CD8-positive, alpha-beta memory T cell (primary cell): Measurements from ENCODE around the gene DCC. TPM values are rescaled to one million over a fixed set of nuclear protein-coding genes. Genes with fewer than 3 reads are reported as not detected.

Experiments used
- CTCF ChIA-PET: fragments of 350-600 bp; sonication (Branson Sonifier 250); formaldehyde crosslinking; loops from one replicate; lab custom pipeline; 2021; ENCODE audit warnings: antibody characterized with exemption; lab: Charles Lee
- POLR2A ChIA-PET: fragments of 350-600 bp; sonication (Branson Sonifier 250); formaldehyde crosslinking; loops from one replicate; lab custom pipeline; 2021; ENCODE audit warnings: antibody characterized with exemption; lab: Charles Lee
- DNase-seq, 5 donors: peaks; one replicate each; pipeline versions ENCODE4 v3.0.0 to v3.0.0-alpha.2; 2020 to 2022; ENCODE audit warnings: mixed read lengths in 1 of 5
- H3K27ac ChIP-seq: one replicate; pipeline ENCODE4 v1.7.0; 2013; ENCODE audit warnings: low read depth, mild to moderate bottlenecking, low read length, moderate library complexity
- H3K27me3 ChIP-seq: 2 replicates; pipeline ENCODE4 v1.7.0; 2013; ENCODE audit warnings: low read length, mild to moderate bottlenecking; ENCODE audit not compliant: insufficient read depth, poor library complexity, severe bottlenecking
- H3K36me3 ChIP-seq: 2 replicates; pipeline ENCODE4 v1.7.0; 2013; ENCODE audit warnings: mild to moderate bottlenecking, low read length, moderate library complexity; ENCODE audit not compliant: insufficient read depth
- H3K4me1 ChIP-seq: 2 replicates; pipeline ENCODE4 v1.7.0; 2013; ENCODE audit warnings: mild to moderate bottlenecking, low read length, moderate library complexity; ENCODE audit not compliant: insufficient read depth
- H3K4me3 ChIP-seq: 2 replicates; pipeline ENCODE4 v1.7.0; 2013; ENCODE audit warnings: mild to moderate bottlenecking, low read length
- H3K9me3 ChIP-seq: 2 replicates; pipeline ENCODE4 v1.7.0; 2013; ENCODE audit warnings: mild to moderate bottlenecking, low read length
- H3K27ac Mint-ChIP-seq, 8 donors: one replicate each; pipeline ENCODE4 v1.8.0; 2020 to 2021; ENCODE audit warnings: mixed read lengths in 8 of 8, mild to moderate bottlenecking in 6 of 8, inconsistent platforms in 3 of 8, moderate library complexity in 3 of 8
- H3K27me3 Mint-ChIP-seq, 2 donors: one replicate each; pipeline ENCODE4 v1.8.0; 2020 to 2021; ENCODE audit warnings: mixed read lengths in 2 of 2, mild to moderate bottlenecking in 1 of 2, moderate library complexity in 1 of 2
- H3K36me3 Mint-ChIP-seq, 3 donors: one replicate each; pipeline ENCODE4 v1.8.0; 2020 to 2021; ENCODE audit warnings: mixed read lengths in 3 of 3, inconsistent platforms in 1 of 3, mild to moderate bottlenecking in 1 of 3
- H3K4me1 Mint-ChIP-seq, 3 donors: one replicate each; pipeline ENCODE4 v1.8.0; 2020 to 2021; ENCODE audit warnings: mixed read lengths in 3 of 3, inconsistent platforms in 1 of 3, mild to moderate bottlenecking in 1 of 3
- H3K4me3 Mint-ChIP-seq, 7 donors: one replicate each; pipeline ENCODE4 v1.8.0; 2020 to 2021; ENCODE audit warnings: mixed read lengths in 7 of 7, mild to moderate bottlenecking in 6 of 7, moderate library complexity in 4 of 7, inconsistent platforms in 2 of 7
- H3K9me3 Mint-ChIP-seq, 5 donors: one replicate each; pipeline ENCODE4 v1.8.0; 2020 to 2022; ENCODE audit warnings: mixed read lengths in 5 of 5, mild to moderate bottlenecking in 3 of 5, moderate library complexity in 2 of 5, inconsistent platforms in 1 of 5
- polyA plus RNA-seq: library from polyadenylated mRNA; unstranded; fragments of 300-500 nt; fragmentation: Illumina TruSeq; gene quantifications from one replicate; pipeline ENCODE4 v1.2.3, GENCODE V29; 2021
- total RNA-seq, 2 experiments: library from RNA; stranded (reverse); gene quantifications; one replicate each; pipeline ENCODE4 v1.2.3, GENCODE V29; 2021

The DCC gene
- total and polyA plus RNA-seq, 3 experiments from 2014 or later, result not detected

- Mint-ChIP-seq H3K4me3 (no peak overlapping the region), H3K36me3 (no peaks in the 10 kb centered on the region), H3K27ac (no peak overlapping the region), H3K9me3 (peaks cover 2 to 15% (median 5%) of the 10 kb centered on the region in 5 donors), H3K4me1 (no peaks in the 10 kb centered on the region), H3K27me3 (no peaks in the 10 kb centered on the region)
- Histone ChIP-seq H3K4me1 (no peaks in the 10 kb centered on the region), H3K27me3 (no peaks in the 10 kb centered on the region), H3K9me3 (no peaks in the 10 kb centered on the region), H3K27ac (no peak overlapping the region), H3K4me3 (no peak overlapping the region), H3K36me3 (no peaks in the 10 kb centered on the region)
- POLR2A ChIA-PET, result no interaction called here
- CTCF ChIA-PET, result no interaction called here
- DNase-seq, result no peak
Observed at GRCh38 chr18:53139746-53140500, 799.9 kb downstream of the DCC start.

- no peaks in the 10 kb centered on the region for H3K27me3 Mint-ChIP-seq
- no peak for DNase-seq
- no peak overlapping the region for H3K27ac Mint-ChIP-seq
- no peak overlapping the region for H3K27ac ChIP-seq
- H3K4me1 Mint-ChIP-seq, result no peaks in the 10 kb centered on the region
- H3K27me3 ChIP-seq, result no peaks in the 10 kb centered on the region
- H3K4me3 ChIP-seq, result no peak overlapping the region
- H3K36me3 ChIP-seq, result no peaks in the 10 kb centered on the region
- ChIA-PET POLR2A (no interaction called here), CTCF (no interaction called here)
- no peaks in the 10 kb centered on the region for H3K4me1 ChIP-seq
- peaks cover 4 to 9% (median 8%) of the 10 kb centered on the region in 5 donors for H3K9me3 Mint-ChIP-seq
- no peaks in the 10 kb centered on the region for H3K9me3 ChIP-seq
- H3K36me3 Mint-ChIP-seq, result no peaks in the 10 kb centered on the region
- H3K4me3 Mint-ChIP-seq, result no peak overlapping the region
Observed at GRCh38 chr18:53142005-53142404, 802.0 kb downstream of the DCC start.

- Mint-ChIP-seq H3K4me3 (no peak overlapping the region), H3K9me3 (peaks cover 5 to 11% (median 8%) of the 10 kb centered on the region in 5 donors), H3K36me3 (no peaks in the 10 kb centered on the region), H3K27ac (no peak overlapping the region), H3K4me1 (no peaks in the 10 kb centered on the region), H3K27me3 (no peaks in the 10 kb centered on the region)
- Histone ChIP-seq H3K36me3 (no peaks in the 10 kb centered on the region), H3K27me3 (no peaks in the 10 kb centered on the region), H3K4me3 (no peak overlapping the region), H3K27ac (no peak overlapping the region), H3K4me1 (no peaks in the 10 kb centered on the region), H3K9me3 (no peaks in the 10 kb centered on the region)
- ChIA-PET POLR2A (no interaction called here), CTCF (no interaction called here)
- no peak for DNase-seq
Observed at GRCh38 chr18:53147472-53147871, 807.5 kb downstream of the DCC start.

GRCh38 chr18:53148123-53148522, 808.1 kb downstream of the DCC start:
- Histone ChIP-seq H3K27ac (no peak overlapping the region), H3K27me3 (no peaks in the 10 kb centered on the region), H3K4me3 (no peak overlapping the region), H3K36me3 (no peaks in the 10 kb centered on the region), H3K4me1 (no peaks in the 10 kb centered on the region), H3K9me3 (no peaks in the 10 kb centered on the region)
- no peak overlapping the region for H3K4me3 Mint-ChIP-seq
- H3K27me3 Mint-ChIP-seq, result no peaks in the 10 kb centered on the region
- ChIA-PET CTCF (no interaction called here), POLR2A (no interaction called here)
- no peak overlapping the region for H3K27ac Mint-ChIP-seq
- no peaks in the 10 kb centered on the region for H3K4me1 Mint-ChIP-seq
- H3K36me3 Mint-ChIP-seq, result no peaks in the 10 kb centered on the region
- no peak for DNase-seq
- peaks cover 5 to 11% (median 8%) of the 10 kb centered on the region in 5 donors for H3K9me3 Mint-ChIP-seq

- CTCF ChIA-PET, result no interaction called here
- Mint-ChIP-seq H3K27ac (no peak overlapping the region), H3K4me1 (no peaks in the 10 kb centered on the region), H3K4me3 (no peak overlapping the region), H3K36me3 (no peaks in the 10 kb centered on the region), H3K27me3 (no peaks in the 10 kb centered on the region), H3K9me3 (peaks cover 0 to 7% (median 5%) of the 10 kb centered on the region in 5 donors)
- Histone ChIP-seq H3K9me3 (no peaks in the 10 kb centered on the region), H3K36me3 (no peaks in the 10 kb centered on the region), H3K27ac (no peak overlapping the region), H3K4me1 (no peaks in the 10 kb centered on the region), H3K4me3 (no peak overlapping the region), H3K27me3 (no peaks in the 10 kb centered on the region)
- DNase-seq, result no peak
- POLR2A ChIA-PET, result no interaction called here
Observed at GRCh38 chr18:53152476-53152875, 812.5 kb downstream of the DCC start.

- no peak overlapping the region for H3K4me3 ChIP-seq
- H3K27me3 ChIP-seq, result no peaks in the 10 kb centered on the region
- ChIA-PET CTCF (no interaction called here), POLR2A (no interaction called here)
- H3K4me1 ChIP-seq, result no peaks in the 10 kb centered on the region
- no peaks in the 10 kb centered on the region for H3K36me3 ChIP-seq
- no peaks in the 10 kb centered on the region for H3K4me1 Mint-ChIP-seq
- no peak overlapping the region for H3K27ac ChIP-seq
- H3K9me3 ChIP-seq, result no peaks in the 10 kb centered on the region
- H3K9me3 Mint-ChIP-seq, result peaks cover 0 to 6% (median 3%) of the 10 kb centered on the region in 5 donors
- H3K27ac Mint-ChIP-seq, result no peak overlapping the region
- no peak for DNase-seq
- H3K27me3 Mint-ChIP-seq, result no peaks in the 10 kb centered on the region
- no peak overlapping the region for H3K4me3 Mint-ChIP-seq
- H3K36me3 Mint-ChIP-seq, result no peaks in the 10 kb centered on the region
Observed at GRCh38 chr18:53153281-53153680, 813.3 kb downstream of the DCC start.

- H3K27me3 Mint-ChIP-seq, result no peaks in the 10 kb centered on the region
- H3K27ac ChIP-seq, result no peak overlapping the region
- no peaks in the 10 kb centered on the region for H3K4me1 Mint-ChIP-seq
- no peaks in the 10 kb centered on the region for H3K36me3 Mint-ChIP-seq
- H3K36me3 ChIP-seq, result no peaks in the 10 kb centered on the region
- H3K9me3 ChIP-seq, result no peaks in the 10 kb centered on the region
- no peak for DNase-seq
- ChIA-PET POLR2A (no interaction called here), CTCF (no interaction called here)
- no peak overlapping the region for H3K27ac Mint-ChIP-seq
- no peak overlapping the region for H3K4me3 ChIP-seq
- no peak overlapping the region for H3K4me3 Mint-ChIP-seq
- H3K4me1 ChIP-seq, result no peaks in the 10 kb centered on the region
- no peaks in the 10 kb centered on the region for H3K27me3 ChIP-seq
- H3K9me3 Mint-ChIP-seq, result peaks cover 0 to 6% (median 1%) of the 10 kb centered on the region in 5 donors
Observed at GRCh38 chr18:53153800-53154199, 813.8 kb downstream of the DCC start.

- H3K9me3 ChIP-seq, result no peaks in the 10 kb centered on the region
- no peaks in the 10 kb centered on the region for H3K36me3 ChIP-seq
- H3K9me3 Mint-ChIP-seq, result peaks cover 1 to 21% (median 8%) of the 10 kb centered on the region in 5 donors
- H3K27me3 ChIP-seq, result no peaks in the 10 kb centered on the region
- DNase-seq, result no peak
- H3K4me1 Mint-ChIP-seq, result no peaks in the 10 kb centered on the region
- H3K27ac Mint-ChIP-seq, result no peak overlapping the region
- ChIA-PET POLR2A (no interaction called here), CTCF (no interaction called here)
- no peak overlapping the region for H3K27ac ChIP-seq
- no peaks in the 10 kb centered on the region for H3K27me3 Mint-ChIP-seq
- H3K4me3 Mint-ChIP-seq, result no peak overlapping the region
- H3K4me3 ChIP-seq, result no peak overlapping the region
- H3K36me3 Mint-ChIP-seq, result peaks cover 0 to 2% (median 0%) of the 10 kb centered on the region in 3 donors
- H3K4me1 ChIP-seq, result no peaks in the 10 kb centered on the region
Observed at GRCh38 chr18:53165770-53166169, 825.8 kb downstream of the DCC start.
